Skin of body (tissue), 2 donors: Measurements from ENCODE around the gene RAB6D. TPM values are rescaled to one million over a fixed set of nuclear protein-coding genes. Genes with fewer than 3 reads are reported as not detected.
"Not testable (repeated sequence)": the region's sequence is repeated elsewhere in the genome, so short reads cannot be mapped to it uniquely, and the experiment has no call there.

ENCODE experiments used
- DNase-seq: peaks from one replicate; lab custom pipeline; 2025; lab: John Stamatoyannopoulos, UW
- total RNA-seq: library from RNA; depleted of rRNA; stranded (reverse); fragments of >200 nt; gene quantifications from one replicate; pipeline ENCODE4 v1.2.3, GENCODE V29; 2014

Gene RAB6D
- not detected for total RNA-seq

- not testable (repeated sequence) for DNase-seq
Observed at GRCh38 chr2:131363703-131364186, at the start of gene RAB6D. TSS of gene RAB6D (minus strand) at chr2:131364168. CDS start at chr2:131363720, 448 bp downstream.

- peak; percentile 19 for DNase-seq
Observed at GRCh38 chr2:131413148-131413747, 49.3 kb upstream of the RAB6D start.

GRCh38 chr2:131410173-131410572, 46.2 kb upstream of the RAB6D start:
- DNase-seq, result no peak

GRCh38 chr2:131408778-131409177, 44.8 kb upstream of the RAB6D start:
- DNase-seq, result no peak

GRCh38 chr2:131408207-131408606, 44.2 kb upstream of the RAB6D start:
- DNase-seq, result no peak

- DNase-seq, result no peak
Observed at GRCh38 chr2:131404753-131405152, 40.8 kb upstream of the RAB6D start.

GRCh38 chr2:131402320-131403039, 38.5 kb upstream of the RAB6D start:
- no peak for DNase-seq

GRCh38 chr2:131400849-131401248, 36.9 kb upstream of the RAB6D start:
- DNase-seq, result no peak

GRCh38 chr2:131400441-131400840, 36.5 kb upstream of the RAB6D start:
- DNase-seq, result not testable (repeated sequence)

GRCh38 chr2:131396209-131396608, 32.2 kb upstream of the RAB6D start:
- DNase-seq, result not testable (repeated sequence)

GRCh38 chr2:131395024-131395645, 31.2 kb upstream of the RAB6D start:
- DNase-seq, result not testable (repeated sequence)

GRCh38 chr2:131394147-131394931, 30.4 kb upstream of the RAB6D start:
- no peak for DNase-seq

- not testable (repeated sequence) for DNase-seq
Observed at GRCh38 chr2:131391953-131392352, 28.0 kb upstream of the RAB6D start.

GRCh38 chr2:131391471-131391870, 27.5 kb upstream of the RAB6D start:
- not testable (repeated sequence) for DNase-seq

- DNase-seq, result not testable (repeated sequence)
Observed at GRCh38 chr2:131390495-131391130, 26.6 kb upstream of the RAB6D start.

- no peak for DNase-seq
Observed at GRCh38 chr2:131389657-131390056, 25.7 kb upstream of the RAB6D start.

- DNase-seq, result not testable (repeated sequence)
Observed at GRCh38 chr2:131388834-131389233, 24.9 kb upstream of the RAB6D start.

GRCh38 chr2:131373111-131373510, 9.1 kb upstream of the RAB6D start:
- not testable (repeated sequence) for DNase-seq

GRCh38 chr2:131369954-131370353, 6.0 kb upstream of the RAB6D start:
- DNase-seq, result no peak

- not testable (repeated sequence) for DNase-seq
Observed at GRCh38 chr2:131368493-131369066, 4.6 kb upstream of the RAB6D start.

- DNase-seq, result no peak
Observed at GRCh38 chr2:131367352-131367751, 3.4 kb upstream of the RAB6D start.
